Measurements from ENCODE around the gene BEST2. TPM values are rescaled to one million over a fixed set of nuclear protein-coding genes. Genes with fewer than 3 reads are reported as not detected.

Gene BEST2
- total RNA-seq, 2 donors from 2014 or later = not detected

DNA sequence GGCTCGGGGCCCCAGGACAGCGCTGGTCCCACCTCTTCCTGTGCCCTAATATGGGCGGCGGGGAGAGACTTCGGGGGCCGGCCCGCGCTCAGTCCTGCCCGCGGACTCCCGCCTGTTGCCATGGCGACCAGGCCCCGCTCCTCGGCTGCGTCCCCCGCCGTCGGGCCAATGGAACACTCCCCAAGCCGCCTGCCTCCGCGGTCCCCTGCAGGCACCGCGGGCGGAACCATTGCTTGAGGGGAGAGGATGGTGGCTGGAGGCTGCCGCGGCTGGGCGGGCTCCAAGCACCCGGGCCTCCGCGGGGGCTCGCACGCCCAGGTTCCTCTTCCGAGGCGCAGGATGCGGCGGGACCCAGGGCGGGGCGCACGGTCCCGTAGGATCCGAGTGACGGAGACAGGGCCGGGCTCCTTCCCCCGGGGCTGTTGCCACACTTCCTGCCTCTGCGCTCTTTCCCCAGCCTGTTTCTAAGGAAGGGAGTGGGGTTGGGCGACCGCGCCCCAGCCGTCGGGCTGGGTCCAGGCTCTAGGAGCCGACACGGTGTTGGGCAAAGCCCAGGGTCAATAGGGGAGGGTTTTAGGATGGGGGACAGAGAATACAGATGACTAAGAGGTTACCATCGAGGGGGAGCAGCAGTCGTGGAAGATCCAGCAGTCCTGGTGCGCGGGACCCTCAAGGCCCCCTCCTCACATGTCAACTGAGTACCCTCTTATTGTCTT lies 38.5 kb downstream of the BEST2 start:
- Histone ChIP-seq H3K4me1 (ENCODE audit: control insufficient read depth in 1 of 2, low read depth in 2 of 2) (peaks cover 38 to 54% of the 10 kb centered on the region in 2 donors), H3K4me3 (peak overlapping the region; percentile 91), H3K27ac (peak overlapping the region; percentile 99 to 100), H3K27me3 (replicated peaks; ENCODE audit: insufficient read depth) (no peaks in the 10 kb centered on the region), H3K9me3 (no peaks in the 10 kb centered on the region), H3K36me3 (no peaks in the 10 kb centered on the region)
- ATAC-seq (ENCODE audit: insufficient number of reproducible peaks, low FRiP score, low read depth) (peak; percentile 30), DNase-seq (ENCODE audit: low spot score) (peak; percentile 90)
- TF ChIP-seq, protein P1, sequence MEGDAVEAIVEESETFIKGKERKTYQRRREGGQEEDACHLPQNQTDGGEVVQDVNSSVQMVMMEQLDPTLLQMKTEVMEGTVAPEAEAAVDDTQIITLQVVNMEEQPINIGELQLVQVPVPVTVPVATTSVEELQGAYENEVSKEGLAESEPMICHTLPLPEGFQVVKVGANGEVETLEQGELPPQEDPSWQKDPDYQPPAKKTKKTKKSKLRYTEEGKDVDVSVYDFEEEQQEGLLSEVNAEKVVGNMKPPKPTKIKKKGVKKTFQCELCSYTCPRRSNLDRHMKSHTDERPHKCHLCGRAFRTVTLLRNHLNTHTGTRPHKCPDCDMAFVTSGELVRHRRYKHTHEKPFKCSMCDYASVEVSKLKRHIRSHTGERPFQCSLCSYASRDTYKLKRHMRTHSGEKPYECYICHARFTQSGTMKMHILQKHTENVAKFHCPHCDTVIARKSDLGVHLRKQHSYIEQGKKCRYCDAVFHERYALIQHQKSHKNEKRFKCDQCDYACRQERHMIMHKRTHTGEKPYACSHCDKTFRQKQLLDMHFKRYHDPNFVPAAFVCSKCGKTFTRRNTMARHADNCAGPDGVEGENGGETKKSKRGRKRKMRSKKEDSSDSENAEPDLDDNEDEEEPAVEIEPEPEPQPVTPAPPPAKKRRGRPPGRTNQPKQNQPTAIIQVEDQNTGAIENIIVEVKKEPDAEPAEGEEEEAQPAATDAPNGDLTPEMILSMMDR (IDR thresholded peaks at IDR 0.05) = no peak

DNA sequence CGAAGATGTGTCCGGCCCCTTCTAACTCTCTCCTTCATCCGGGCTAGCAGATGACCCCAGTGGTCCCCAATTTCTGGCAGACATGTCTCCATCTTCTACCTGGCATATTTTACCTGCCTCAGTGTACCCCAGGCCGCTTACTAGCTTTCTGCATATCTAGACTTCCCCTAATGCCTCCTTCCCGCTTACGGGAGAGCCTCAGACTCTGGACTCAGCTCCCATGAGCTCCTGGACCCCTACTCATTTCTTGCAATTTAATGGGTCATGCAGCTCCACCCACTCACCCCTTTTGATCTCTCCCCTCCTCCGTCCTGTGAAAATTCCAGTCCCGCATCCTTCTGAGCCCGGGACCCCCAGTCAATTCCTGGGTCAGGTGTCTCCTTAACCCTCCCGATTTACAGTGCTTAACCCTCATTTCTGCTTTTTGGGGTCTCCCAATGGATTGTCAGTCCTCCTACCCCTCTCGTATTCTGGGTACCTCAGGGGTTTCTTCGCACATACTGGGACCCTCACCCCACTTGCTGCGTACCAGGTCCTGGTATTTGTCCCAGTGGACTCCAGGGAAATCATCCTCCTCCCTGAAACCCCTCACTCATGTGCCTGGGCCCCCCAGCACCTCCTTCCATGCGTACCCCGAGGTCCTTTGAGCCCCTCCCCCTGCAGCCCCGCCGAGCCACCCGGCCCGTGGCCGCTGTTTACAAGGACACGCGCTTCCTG lies 39.2 kb downstream of the BEST2 start:
- peaks cover 33 to 50% of the 10 kb centered on the region in 2 donors for H3K4me1 ChIP-seq (ENCODE audit: control insufficient read depth in 1 of 2, low read depth in 2 of 2)
- TF ChIP-seq, protein P1 (IDR thresholded peaks at IDR 0.05) = no peak
- H3K9me3 ChIP-seq = no peaks in the 10 kb centered on the region
- no peaks in the 10 kb centered on the region for H3K27me3 ChIP-seq (replicated peaks; ENCODE audit: insufficient read depth)
- H3K4me3 ChIP-seq = peak overlapping the region; percentile 91
- peak overlapping the region; percentile 99 to 100 for H3K27ac ChIP-seq
- ATAC-seq (ENCODE audit: insufficient number of reproducible peaks, low FRiP score, low read depth) (no peak), DNase-seq (ENCODE audit: low spot score) (no peak)
- H3K36me3 ChIP-seq = no peaks in the 10 kb centered on the region

DNA sequence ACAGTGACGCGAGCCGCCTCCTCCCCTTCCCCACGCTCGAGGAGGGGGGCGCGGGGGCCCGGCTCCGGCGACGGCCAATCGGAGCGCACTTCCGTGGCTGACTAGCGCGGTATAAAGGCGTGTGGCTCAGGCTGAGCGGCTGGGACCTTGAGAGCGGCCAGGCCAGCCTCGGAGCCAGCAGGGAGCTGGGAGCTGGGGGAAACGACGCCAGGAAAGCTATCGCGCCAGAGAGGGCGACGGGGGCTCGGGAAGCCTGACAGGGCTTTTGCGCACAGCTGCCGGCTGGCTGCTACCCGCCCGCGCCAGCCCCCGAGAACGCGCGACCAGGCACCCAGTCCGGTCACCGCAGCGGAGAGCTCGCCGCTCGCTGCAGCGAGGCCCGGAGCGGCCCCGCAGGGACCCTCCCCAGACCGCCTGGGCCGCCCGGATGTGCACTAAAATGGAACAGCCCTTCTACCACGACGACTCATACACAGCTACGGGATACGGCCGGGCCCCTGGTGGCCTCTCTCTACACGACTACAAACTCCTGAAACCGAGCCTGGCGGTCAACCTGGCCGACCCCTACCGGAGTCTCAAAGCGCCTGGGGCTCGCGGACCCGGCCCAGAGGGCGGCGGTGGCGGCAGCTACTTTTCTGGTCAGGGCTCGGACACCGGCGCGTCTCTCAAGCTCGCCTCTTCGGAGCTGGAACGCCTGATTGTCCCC lies 39.9 kb downstream of the BEST2 start, which contains the start of gene JUNB:
JUNB (plus strand) TSS at position 142 of the 706 bp plus-strand sequence; CDS start at position 428, 286 bp downstream.
- peak; percentile 23 for ATAC-seq (ENCODE audit: insufficient number of reproducible peaks, low FRiP score, low read depth)
- TF ChIP-seq, protein P1 (IDR thresholded peaks at IDR 0.05) = peak; percentile 11
- Histone ChIP-seq H3K9me3 (no peaks in the 10 kb centered on the region), H3K36me3 (no peaks in the 10 kb centered on the region), H3K4me3 (peak within 1 kb of the TSS; percentile 91), H3K27ac (peak within 1 kb of the TSS; percentile 99 to 100), H3K27me3 (replicated peaks; ENCODE audit: insufficient read depth) (no peaks in the 10 kb centered on the region), H3K4me1 (ENCODE audit: control insufficient read depth in 1 of 2, low read depth in 2 of 2) (peaks cover 26 to 50% of the 10 kb centered on the region in 2 donors)
- peak; percentile 88 for DNase-seq (ENCODE audit: low spot score)

GRCh38 chr19:12792051-12792852 lies 40.7 kb downstream of the BEST2 start:
- H3K4me1 ChIP-seq (ENCODE audit: control insufficient read depth in 1 of 2, low read depth in 2 of 2) = peaks cover 19 to 44% of the 10 kb centered on the region in 2 donors

More at GRCh38 chr19:12792051-12792852, 40.7 kb downstream of the BEST2 start:
- Histone ChIP-seq H3K36me3 (no peaks in the 10 kb centered on the region), H3K4me3 (peak overlapping the region; percentile 91), H3K27me3 (replicated peaks; ENCODE audit: insufficient read depth) (no peaks in the 10 kb centered on the region), H3K27ac (peak overlapping the region; percentile 99 to 100), H3K9me3 (no peaks in the 10 kb centered on the region)
- ATAC-seq (ENCODE audit: insufficient number of reproducible peaks, low FRiP score, low read depth) = no peak
- no peak for DNase-seq (ENCODE audit: low spot score)
- TF ChIP-seq, protein P1 (IDR thresholded peaks at IDR 0.05) = no peak
